GM18858 (cell line): ENCODE results near the gene PAK4.
"Not testable (repeated sequence)": the region's sequence is repeated elsewhere in the genome, so short reads cannot be mapped to it uniquely, and the experiment has no call there.

Experiments used
- ATAC-seq: cut with Tn5 transposase; IDR thresholded peaks from one replicate; pipeline ENCODE4 v1.9.1; 2021; ENCODE audit not compliant: unreplicated experiment

The PAK4 gene

DNA sequence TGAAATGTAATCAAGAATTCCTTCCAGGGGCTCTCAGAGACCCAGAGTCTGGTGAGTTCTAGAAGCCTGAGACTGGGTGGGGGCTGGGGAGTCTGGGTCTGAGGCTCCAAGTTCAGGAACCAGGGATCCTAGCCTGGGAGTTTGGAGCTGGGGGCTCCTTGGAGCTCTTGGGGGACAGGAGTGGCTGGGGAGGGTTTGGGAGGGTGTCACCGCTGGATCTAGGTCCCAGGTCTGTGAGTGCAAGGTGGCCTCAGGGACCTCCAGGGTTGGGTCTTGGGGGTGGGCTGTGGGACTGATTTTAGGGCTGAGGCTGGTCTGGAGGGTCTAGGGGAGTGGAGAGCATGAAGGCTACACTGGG, 77.4 kb downstream of the PAK4 start:
- ATAC-seq, result no peak

GRCh38 chr19:39203372-39204341, 78.1 kb downstream of the PAK4 start, which contains the start of gene SYCN:
Gene SYCN (minus strand): TSS chr19:39204263. CDS start chr19:39204254, 9 bp downstream.
- ATAC-seq, result no peak

DNA sequence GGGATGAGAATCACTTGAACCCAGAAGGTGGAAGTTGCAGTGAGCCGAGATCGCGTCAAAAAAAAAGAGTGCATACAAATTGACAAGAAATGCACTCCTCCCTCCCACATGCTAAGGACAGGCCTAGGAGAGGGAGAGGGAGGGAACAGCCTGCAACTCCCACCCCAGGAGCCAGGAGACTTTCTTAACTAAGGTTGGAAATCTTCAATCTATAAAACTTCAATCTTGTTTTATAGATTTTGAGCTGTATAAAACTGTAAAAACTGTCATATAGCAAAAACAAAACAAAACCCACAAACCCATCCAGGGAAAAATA, 79.8 kb downstream of the PAK4 start:
- ATAC-seq, result no peak

DNA sequence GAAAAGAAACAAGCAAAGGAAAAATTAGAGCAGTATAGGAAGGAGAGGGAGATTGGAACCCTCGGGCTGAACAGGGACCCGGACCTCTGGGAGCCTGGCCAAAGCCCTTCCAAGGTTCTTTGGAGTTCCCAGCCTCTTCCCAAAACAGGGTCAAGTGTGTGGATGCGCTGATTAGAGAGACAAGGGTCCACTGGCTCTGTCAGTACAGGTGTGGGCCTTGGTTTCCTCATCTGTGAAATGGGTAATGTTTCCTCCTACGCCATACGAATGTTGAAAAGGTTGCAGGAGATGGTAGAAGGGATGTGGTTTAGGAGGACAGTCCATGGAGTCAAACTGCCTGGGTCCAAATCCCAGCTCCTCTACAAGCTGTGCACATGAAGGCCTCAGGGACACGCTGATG, 80.5 kb downstream of the PAK4 start:
- ATAC-seq, result no peak

- no peak for ATAC-seq
These were observed 81.8 kb downstream of the PAK4 start for GRCh38 chr19:39207293-39207836.

GRCh38 chr19:39208175-39208795, 82.7 kb downstream of the PAK4 start:
- ATAC-seq, result no peak

DNA sequence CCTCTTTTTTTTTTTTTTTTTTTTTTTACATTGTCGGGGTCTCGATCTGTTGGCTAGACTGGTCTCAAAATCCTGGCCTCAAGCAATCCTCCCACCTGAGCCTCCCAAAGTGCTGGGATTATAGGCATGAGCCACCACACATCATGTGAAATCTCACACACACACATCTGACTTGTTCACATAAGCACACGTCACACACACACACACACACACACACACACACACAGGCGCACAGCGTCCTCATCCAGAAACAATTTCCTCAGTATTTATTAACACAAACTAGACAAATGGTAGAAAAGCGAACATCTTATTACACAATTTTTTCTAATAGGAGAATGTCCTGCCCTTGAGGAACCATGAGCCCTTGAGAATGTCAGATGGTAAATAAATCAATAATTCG, 83.6 kb downstream of the PAK4 start:
- no peak for ATAC-seq

DNA sequence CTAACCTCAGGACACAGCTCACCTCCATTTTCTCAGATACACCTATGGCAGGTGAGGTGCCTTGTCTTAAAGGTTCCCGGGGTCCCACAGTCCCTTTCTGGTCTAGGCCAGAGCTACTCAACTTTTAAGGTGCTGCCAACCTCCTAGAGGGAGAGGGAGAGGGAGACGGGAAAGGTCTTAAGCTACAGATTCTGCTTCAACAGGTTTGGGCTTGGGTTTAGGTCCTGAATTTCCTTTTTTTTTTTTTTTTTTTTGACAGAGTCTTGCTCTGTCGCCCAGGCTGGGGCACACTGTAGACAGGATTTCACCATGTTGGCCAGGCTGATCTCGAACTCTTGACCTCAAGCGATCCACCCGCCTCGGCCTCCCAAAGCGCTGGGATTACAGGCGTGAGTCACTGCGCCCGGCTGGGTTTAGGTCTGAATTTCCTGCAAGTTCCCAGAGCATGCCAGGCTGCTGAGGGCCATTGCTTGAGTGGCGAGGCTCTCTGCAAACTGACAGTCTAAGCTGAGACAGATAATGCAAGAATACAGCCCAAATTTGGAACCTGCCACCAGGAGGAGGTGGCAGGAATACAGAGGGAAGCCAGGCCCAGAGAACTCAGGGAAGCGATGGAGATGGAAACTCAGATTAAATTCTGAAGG, 86.3 kb downstream of the PAK4 start:
- no peak for ATAC-seq

DNA sequence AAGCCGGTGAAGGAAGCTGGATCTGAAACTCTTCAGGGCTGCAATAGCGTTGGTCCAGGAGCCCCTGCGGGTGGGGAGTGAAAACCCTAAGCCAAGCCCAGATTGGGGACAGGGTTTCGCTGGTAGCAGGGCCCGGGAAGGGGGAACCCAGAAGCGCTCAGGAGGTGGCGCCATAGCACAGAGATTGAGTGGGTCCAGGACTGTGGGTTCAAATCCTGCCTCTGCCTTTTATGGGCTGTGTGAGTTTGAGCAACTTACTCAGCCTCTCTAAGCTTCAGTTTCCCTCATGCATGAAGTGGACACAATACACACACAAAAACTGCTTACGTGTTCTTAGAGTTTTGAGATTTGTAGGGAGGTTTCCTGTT, 86.8 kb downstream of the PAK4 start:
- no peak for ATAC-seq

DNA sequence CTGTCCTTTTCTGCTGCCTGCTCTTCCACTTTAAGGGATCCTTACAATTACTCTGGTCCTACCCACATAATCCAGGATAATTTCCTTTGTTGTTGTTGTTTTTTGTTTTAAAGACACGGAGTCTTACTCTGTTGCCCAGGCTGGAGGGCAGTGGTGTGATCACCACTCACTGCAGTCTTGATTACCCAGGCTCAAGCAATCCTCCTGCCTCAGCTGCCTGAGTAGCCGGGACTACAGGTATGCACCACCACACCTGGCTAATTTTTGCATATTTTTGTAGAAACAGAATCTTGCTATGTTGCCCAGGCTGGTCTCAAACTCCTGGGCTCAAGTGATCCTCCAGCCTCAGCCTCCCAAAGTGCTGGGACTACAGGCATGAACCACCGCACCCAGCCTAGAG, 89.7 kb downstream of the PAK4 start:
- ATAC-seq, result not testable (repeated sequence)

- ATAC-seq, result no peak
These were observed 91.5 kb downstream of the PAK4 start for GRCh38 chr19:39217094-39217493.

DNA sequence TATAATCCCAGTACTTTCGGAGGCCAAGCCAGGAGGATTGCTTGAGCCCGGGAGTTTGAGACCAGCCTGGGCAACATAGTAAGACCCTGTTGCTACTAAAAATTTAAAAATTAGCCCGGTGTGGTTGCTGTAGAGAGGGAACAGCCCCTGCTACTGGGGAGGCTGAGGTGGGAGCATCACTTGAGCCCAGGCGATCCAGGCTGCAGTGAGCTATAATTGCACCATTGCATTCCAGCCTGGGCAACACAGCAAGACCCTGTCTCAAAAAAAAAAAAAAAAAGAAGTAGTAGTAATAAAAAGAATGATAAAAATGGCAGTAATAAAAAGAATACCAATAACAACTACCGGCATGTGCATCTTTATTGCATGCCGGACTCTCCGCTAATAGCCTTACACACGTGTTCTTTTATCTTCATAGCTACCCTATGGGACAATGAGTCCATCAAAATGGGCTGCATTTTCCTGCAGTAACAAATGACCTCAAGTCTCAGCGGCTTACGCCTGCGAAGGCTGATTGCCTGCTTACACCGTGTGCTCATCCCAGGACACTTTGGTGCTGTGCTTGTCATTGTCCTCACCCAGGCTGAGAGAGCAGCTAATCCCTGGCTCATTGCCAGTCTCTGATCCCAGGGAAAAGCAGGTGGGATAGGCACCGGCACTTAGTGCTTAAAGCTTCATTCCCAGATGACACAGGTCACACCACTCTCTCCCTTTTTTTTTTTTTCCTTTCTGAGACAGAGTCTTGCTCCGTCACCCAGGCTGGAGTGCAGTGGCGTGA, 92.8 kb downstream of the PAK4 start:
- no peak for ATAC-seq

- not testable (repeated sequence) for ATAC-seq
These were observed 93.5 kb downstream of the PAK4 start for GRCh38 chr19:39219108-39219507.

DNA sequence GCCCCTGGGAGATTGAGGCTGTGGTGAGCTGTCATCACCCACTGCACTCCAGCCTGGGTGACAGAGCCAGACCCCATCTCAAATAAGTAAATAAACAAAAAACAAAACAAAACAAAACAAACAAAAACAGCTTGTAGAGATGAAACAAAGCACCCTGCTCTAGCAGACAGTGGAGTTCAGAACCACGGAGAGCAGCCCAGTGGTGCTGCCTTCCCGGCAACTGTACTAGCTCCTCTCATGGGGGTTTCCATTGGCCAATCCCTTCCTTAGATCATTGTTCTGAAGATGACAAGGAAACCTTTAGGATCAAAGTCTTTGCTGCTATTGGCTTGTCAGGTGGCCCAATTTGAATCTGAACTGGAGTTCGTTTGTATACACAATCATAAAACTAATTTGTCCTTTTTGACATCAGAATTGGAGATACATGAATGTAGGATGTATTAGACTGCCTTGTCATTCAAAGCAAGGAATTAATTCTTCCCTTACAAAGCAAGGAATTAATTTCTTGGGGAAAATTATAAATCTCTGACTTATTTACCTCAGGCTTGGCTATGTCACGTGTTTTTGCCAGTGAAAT, 98.2 kb downstream of the PAK4 start:
- no peak for ATAC-seq

GRCh38 chr19:39224910-39225309, 99.3 kb downstream of the PAK4 start:
- no peak for ATAC-seq
